ENCODE data around the gene SLX9.

The SLX9 gene

DNA sequence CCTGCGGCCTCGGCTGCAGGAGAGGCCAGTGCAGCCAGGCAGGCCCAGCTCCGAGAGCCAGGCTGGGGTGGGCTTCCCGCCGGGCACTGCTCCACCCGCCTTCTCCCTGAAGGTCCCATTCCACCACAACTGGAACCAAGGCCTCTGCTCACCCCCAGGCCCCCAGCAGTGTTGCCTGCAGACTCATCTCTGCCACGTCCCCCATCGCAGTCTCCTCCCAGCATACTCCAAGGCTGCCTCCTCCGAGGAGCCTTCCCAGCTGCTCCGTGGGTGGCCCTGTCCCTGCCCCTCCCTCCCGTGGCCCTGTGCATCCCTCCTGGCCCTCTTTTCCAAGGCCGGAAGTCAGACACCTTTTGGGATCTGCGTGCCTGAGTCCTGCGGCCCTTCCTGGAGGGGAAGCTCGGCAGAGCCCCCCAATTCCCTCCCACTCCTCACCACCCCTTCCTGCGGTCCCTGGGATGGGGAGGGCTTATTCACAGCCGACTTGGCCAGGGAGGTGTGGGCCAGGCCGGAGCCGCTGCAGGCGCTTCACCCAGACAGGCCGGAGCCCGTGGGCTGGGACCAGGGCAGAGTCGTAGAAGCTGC is 47.6 kb downstream of the SLX9 start:
- FAIRE-seq (no peak), DNase-seq (ENCODE audit: insufficient read length, low spot score) (no peak)

DNA sequence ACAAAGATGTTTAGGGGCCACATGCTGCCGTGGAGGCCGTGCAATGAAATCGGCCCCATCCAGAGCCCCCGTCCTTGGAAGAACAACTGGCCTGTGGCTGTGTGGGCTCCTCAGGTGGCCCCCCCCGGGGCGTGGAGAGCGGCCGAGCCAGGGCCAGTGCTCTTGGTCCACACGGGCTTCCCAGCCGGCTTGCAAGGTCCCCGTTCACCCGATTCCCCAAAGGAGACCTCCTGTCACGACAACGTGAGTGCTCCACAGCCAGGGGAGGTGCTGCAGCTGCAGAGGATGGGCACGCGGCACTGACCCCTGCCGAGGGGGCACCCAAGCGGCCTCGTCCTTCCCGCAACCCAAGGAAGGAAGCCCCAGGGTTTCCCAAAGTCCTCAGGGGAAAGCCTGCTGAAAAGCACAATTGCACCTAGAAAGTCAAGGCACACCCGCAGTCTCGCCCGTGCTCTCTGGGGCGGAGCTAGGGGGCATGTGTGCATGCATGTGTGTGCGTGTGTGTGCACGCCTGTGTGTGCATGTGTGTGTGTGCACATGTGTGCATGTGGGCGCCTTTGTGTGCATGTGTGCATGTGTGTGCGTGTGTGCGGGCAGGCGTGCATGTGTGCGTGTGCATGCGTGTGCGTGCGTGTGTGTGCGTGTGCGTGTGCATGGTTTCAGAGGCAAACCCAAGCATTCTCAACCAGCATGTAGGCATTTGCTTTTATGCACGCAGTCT is 48.2 kb downstream of the SLX9 start:
- DNase-seq (ENCODE audit: insufficient read length, low spot score) (no peak), FAIRE-seq (no peak)

- no peak for DNase-seq (ENCODE audit: insufficient read length, low spot score)
- FAIRE-seq = no peak
Observed at GRCh38 chr21:44988607-44989536, 49.0 kb downstream of the SLX9 start.

GRCh38 chr21:44989537-44989886 is 49.7 kb downstream of the SLX9 start:
- DNase-seq (ENCODE audit: insufficient read length, low spot score) (no peak), FAIRE-seq (no peak)

DNA sequence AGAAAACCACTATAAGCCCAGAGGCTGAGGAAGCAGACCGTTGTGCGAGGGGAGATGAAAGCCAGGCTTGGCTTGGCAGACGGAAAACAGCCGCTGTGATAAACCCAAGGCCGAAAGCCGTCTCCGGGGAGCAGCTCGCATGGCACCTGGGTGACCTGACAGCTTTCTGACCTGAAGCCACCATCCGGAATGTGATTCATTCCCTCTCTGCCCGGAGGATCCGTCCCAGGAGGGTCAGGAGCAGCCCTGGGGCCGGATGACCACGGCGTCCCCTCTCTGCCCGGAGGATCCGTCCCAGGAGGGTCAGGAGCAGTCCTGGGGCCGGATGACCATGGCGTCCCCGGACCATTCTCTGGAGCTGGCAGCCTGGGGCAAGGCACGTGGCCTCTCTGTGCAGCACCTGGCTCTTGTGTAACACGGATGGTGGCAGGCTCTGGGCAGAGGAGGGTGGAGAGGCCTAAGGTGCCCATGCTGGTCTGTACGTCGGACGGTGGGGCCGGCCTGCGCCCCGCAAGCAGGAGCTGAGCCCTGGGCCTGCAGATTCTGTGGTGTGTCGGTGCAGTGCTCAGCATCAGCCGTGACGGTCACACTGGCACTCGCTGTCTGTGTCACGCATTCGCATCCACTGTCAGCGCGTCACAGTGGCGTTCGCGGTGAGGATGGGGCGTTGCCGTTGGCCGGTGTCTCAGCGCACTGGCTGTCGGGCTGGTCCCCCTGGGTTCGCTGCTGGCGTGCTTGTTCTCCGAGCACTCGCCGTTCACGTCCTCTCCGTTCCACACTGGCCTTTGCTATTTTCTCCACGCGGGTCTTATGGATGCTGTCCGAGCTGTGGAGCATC is 50.3 kb downstream of the SLX9 start:
- DNase-seq (ENCODE audit: insufficient read length, low spot score) (no peak), FAIRE-seq (no peak)

- no peak for DNase-seq (ENCODE audit: insufficient read length, low spot score)
- no peak for FAIRE-seq
Observed at GRCh38 chr21:44990921-44991320, 51.1 kb downstream of the SLX9 start.

GRCh38 chr21:44991538-44992483 is 52.0 kb downstream of the SLX9 start:
- FAIRE-seq = no peak
- no peak for DNase-seq (ENCODE audit: insufficient read length, low spot score)

DNA sequence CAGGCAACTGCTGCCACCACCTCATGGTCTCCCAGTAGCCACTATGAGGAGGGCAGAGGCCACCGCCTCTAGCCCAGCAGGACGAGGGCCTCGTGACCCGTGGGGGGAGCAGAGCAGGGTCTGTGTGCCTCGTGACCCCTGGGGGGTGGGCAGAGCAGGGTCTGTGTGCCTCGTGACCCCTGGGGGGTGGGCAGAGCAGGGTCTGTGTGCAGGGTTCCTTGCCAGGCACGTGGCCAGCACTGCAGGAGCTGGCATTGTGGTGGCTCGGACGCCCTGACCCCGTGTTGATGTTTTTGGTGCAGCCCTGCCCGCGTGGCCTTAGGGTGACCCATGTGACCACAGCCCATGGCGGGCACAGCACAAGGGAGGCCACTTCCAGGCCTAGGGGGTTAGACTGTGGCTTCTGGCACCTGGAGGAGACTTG is 52.8 kb downstream of the SLX9 start:
- FAIRE-seq (no peak), DNase-seq (ENCODE audit: insufficient read length, low spot score) (no peak)

GRCh38 chr21:44993321-44994046 is 53.7 kb downstream of the SLX9 start:
- FAIRE-seq (no peak), DNase-seq (ENCODE audit: insufficient read length, low spot score) (no peak)

- no peak for FAIRE-seq
- DNase-seq (ENCODE audit: insufficient read length, low spot score) = no peak
Observed at GRCh38 chr21:44994047-44994694, 54.3 kb downstream of the SLX9 start.

DNA sequence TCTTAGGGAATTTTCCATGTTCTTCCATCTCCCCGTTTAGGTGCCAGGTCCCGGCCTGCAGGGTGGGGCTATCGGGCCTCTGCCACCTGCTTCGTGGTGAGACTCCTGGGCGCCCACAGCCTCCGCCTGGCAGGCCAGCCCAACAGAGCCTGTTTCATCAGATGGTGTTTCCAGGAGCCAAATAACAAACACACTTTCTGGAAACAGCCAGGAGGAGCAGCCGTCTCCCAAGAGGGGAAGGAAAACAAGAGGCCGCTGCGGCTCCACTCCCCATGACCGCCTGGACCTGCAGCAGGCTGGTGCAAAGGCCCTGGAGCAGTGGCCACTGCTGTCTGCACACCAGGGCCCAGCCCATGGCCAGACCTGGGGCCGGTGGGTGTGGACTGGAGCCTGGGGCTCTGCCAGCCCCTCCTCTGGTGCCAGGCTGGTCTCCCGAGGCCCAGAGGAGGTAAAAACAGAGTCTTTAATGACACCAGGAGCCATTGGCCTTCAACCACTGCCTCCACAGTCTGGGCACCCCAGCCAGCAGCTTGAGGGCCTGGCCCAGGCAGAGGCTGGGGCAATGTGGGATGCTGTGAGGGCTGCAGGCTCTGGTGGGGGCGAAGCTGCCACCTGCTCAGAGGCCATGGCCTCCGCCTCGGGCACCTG is 55.0 kb downstream of the SLX9 start:
- DNase-seq (ENCODE audit: insufficient read length, low spot score) (no peak), FAIRE-seq (no peak)

DNA sequence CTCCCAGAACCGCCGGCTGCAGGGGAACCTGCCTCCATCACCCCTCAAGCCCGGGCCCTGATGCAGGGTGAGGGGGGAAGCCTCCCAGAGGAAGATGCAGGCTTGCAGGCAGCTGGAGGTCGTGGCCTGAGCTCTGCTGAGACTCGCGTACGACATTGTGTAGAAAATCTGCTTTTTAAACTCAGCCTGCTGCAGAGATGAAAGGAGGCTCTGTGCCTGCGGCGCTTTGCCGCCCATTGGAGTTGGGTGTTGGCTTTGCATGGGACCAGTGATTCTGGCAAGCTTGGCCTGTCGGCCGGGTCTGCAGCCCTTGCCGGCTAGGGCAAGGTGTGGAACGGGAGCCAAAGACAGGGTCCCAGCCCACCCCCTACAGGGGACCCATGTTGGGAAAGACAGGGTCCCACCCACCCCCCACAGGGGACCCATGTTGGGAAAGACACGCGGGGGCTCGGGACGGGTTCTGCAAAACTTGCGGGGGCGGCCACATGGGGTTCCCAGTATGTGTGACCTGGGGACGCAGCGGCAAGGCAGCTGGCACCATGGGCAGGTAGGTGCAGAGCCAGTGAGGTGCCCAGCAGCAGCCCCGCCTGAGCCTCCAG is 55.6 kb downstream of the SLX9 start:
- FAIRE-seq (no peak), DNase-seq (ENCODE audit: insufficient read length, low spot score) (no peak)

DNA sequence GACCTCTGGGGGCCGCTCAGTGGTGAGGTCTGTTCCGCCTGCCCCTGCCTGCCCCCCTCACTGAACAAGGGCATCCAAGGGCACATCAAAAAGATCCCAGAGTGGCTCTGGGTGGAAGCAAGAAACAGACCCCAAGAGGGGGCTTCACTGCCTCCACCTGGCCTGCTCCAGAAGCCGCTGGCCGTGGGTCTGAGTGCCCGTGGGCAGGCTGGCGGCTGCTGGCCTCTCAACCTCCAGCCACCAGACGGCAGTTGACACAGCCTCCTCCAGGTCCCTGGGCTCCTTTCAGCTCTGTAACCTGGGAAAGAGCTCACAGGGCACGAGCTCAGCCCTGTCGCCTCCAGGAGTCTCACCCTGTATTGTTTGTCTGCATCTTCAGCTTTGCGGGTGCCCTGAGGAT is 56.3 kb downstream of the SLX9 start:
- FAIRE-seq = no peak

GRCh38 chr21:44996501-44996921 is 56.7 kb downstream of the SLX9 start:
- FAIRE-seq (no peak), DNase-seq (ENCODE audit: insufficient read length, low spot score) (no peak)

More for the DNA sequence above, 56.3 kb downstream of the SLX9 start:
- no peak for DNase-seq (ENCODE audit: insufficient read length, low spot score)

DNA sequence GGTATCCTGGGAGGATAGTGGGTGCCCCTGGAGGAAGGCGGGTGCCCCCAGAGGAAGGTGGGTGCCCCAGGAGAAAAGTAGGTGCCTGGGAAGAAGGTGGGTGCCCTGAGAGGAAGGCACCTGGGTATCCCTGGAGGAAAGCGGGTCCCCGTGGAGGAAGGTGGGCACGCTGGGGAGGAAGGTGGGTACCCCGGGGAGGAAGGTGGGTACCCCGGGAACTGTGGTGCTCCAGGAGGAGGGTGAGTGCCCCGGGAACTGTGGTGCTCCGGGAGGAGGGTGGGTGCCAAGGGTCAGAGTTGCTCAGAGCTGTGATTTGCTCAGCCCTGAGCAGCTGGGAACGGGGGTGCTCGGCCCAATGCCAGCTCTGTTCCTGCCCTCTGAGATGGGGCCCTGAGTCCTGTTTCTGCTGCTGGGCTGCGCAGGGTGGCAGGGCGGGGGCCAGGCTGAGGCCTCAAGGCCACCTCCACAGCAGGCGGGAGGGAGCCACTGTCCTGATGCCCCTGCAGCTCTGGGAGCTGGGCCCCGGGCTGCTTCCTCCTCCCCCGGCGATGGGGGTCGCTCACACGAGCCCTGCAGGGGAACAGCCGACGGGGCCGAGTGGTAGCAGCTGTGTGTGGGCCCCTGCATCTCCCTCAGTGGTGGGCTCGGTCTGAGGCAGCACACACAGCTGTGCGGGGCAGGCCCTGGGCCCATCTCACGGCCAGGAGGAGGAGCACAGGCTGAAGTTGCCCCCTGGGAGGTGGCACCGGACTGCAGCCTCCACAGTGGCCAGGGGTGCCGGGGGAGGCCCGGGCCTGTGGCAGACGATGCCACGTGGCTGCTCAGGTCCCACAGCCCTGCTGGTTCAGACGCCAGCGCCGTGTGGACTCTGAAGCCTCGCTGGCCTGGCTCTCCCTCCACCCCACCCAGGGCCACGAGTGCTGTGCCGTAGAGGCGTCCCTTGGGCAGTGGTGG is 57.4 kb downstream of the SLX9 start:
- DNase-seq (ENCODE audit: insufficient read length, low spot score) = no peak
- no peak for FAIRE-seq

GRCh38 chr21:44998086-44998620 is 58.3 kb downstream of the SLX9 start:
- no peak for DNase-seq (ENCODE audit: insufficient read length, low spot score)
- FAIRE-seq = no peak

Data from GM19239 (cell line).